Left lung (tissue), 10 donors: ENCODE results near the gene SIVA1. TPM values are rescaled to one million over a fixed set of nuclear protein-coding genes. Genes with fewer than 3 reads are reported as not detected.
A peak's percentile ranks its signal among the peaks of the same experiment; 100 is the strongest.

ENCODE experiments used
- ATAC-seq: fragments of 200-7000 bp; cut with Tn5 transposase; one replicate; pipeline ENCODE4 v1.9.1; 2020; ENCODE audit warnings: moderate library complexity
- DNase-seq, 4 donors: peaks; one replicate each; pipeline ENCODE4 v3.0.0-alpha.2; 2013 to 2020
- H3K27ac ChIP-seq, 2 donors: fragments of 200-600 bp; sonication (generic) in 1 of 2; one replicate each; pipeline versions ENCODE4 v1.5.0 to v1.8.0; 2020 to 2021
- H3K27me3 ChIP-seq, 2 donors: fragments of 200-600 bp; sonication (generic) in 1 of 2; one replicate each; pipeline versions ENCODE4 v1.5.0 to v1.8.0; 2020 to 2021
- H3K36me3 ChIP-seq, 2 donors: fragments of 200-600 bp; sonication (generic) in 1 of 2; one replicate each; pipeline versions ENCODE4 v1.5.0 to v1.8.0; 2020 to 2021
- H3K4me1 ChIP-seq, 2 donors: fragments of 200-600 bp; one replicate each; pipeline ENCODE4 v1.8.0; 2021
- H3K4me3 ChIP-seq, 2 donors: fragments of 200-600 bp; sonication (generic) in 1 of 2; one replicate each; pipeline versions ENCODE4 v1.5.0 to v1.8.0; 2020 to 2021; ENCODE audit warnings: mild to moderate bottlenecking in 1 of 2
- H3K9me3 ChIP-seq, 2 donors: fragments of 200-600 bp; sonication (generic) in 1 of 2; one replicate each; pipeline versions ENCODE4 v1.5.0 to v1.8.0; 2020 to 2021
- CTCF ChIP-seq, 2 donors: fragments of 200-600 bp; sonication (generic) in 1 of 2; IDR thresholded peaks; one replicate each; pipeline versions ENCODE4 v1.5.0 to v1.8.0; 2021; ENCODE audit warnings: antibody characterized with exemption in 2 of 2
- intact Hi-C, 2 donors: fragments of 100-400 bp; cut with DNase I; formaldehyde crosslinking; loops; one replicate each; pipeline versions ENCODE4 v1.11.2 to v1.14.2; 2022
- polyA plus RNA-seq, 6 donors: library from polyadenylated mRNA; unstranded; fragments of 120-200 nt; gene quantifications; one replicate each; pipeline ENCODE4 v1.2.1, GENCODE V29; 2013; ENCODE audit not compliant: insufficient read length in 6 of 6
- total RNA-seq, 2 donors: library from RNA; stranded (reverse); fragmentation: NEBNext Ultra II Directional; extraction: Animal tissue kit (Norgen Biotek cat#: 25700); gene quantifications; one replicate each; pipeline ENCODE4 v1.2.1, GENCODE V29; 2021
- donor health status: DM: no; HTN: yes; CAD: no.
- donor health status: DM: no; HTN: no; CAD: no.

Gene SIVA1
- total and polyA plus RNA-seq, 8 donors, result 54.4 to 88.4 (median 72.0) TPM

- peaks cover 3 to 13% of the 10 kb centered on the region in 2 donors for H3K4me1 ChIP-seq
- H3K36me3 ChIP-seq, result peaks cover 0 to 57% of the 10 kb centered on the region in 2 donors
- ATAC-seq (no peak), DNase-seq (no peak)
- H3K4me3 ChIP-seq, result no peak overlapping the region
- H3K27me3 ChIP-seq, result no peaks in the 10 kb centered on the region
- H3K9me3 ChIP-seq, result no peaks in the 10 kb centered on the region
- intact Hi-C loops, result no loop called here
- TF ChIP-seq CTCF (IDR thresholded peaks at IDR 0.05), result no peak
- H3K27ac ChIP-seq, result no peak overlapping the region
These were observed 34.1 kb upstream of the SIVA1 start for GRCh38 chr14:104718871-104719270.

- H3K36me3 ChIP-seq, result peaks cover 0 to 52% of the 10 kb centered on the region in 2 donors
- no peak for TF ChIP-seq CTCF (IDR thresholded peaks at IDR 0.05)
- DNase-seq (no peak), ATAC-seq (no peak)
- H3K27me3 ChIP-seq, result no peaks in the 10 kb centered on the region
- H3K9me3 ChIP-seq, result no peaks in the 10 kb centered on the region
- intact Hi-C loops, result no loop called here
- no peak overlapping the region for H3K27ac ChIP-seq
- H3K4me3 ChIP-seq, result no peak overlapping the region
- peaks cover 3 to 15% of the 10 kb centered on the region in 2 donors for H3K4me1 ChIP-seq
These were observed 33.6 kb upstream of the SIVA1 start for GRCh38 chr14:104719343-104719742.

GRCh38 chr14:104721505-104722431 lies 31.2 kb upstream of the SIVA1 start:
- H3K27me3 ChIP-seq, result peaks cover 0 to 8% of the 10 kb centered on the region in 2 donors
- no peak overlapping the region for H3K27ac ChIP-seq
- no peak overlapping the region for H3K4me3 ChIP-seq
- DNase-seq (no peak), ATAC-seq (no peak)
- H3K4me1 ChIP-seq, result peaks cover 9 to 28% of the 10 kb centered on the region in 2 donors
- TF ChIP-seq CTCF (IDR thresholded peaks at IDR 0.05), result no peak
- intact Hi-C loops, result no loop called here
- peaks cover 0 to 28% of the 10 kb centered on the region in 2 donors for H3K36me3 ChIP-seq
- H3K9me3 ChIP-seq, result no peaks in the 10 kb centered on the region

- intact Hi-C loops, result no loop called here
- Histone ChIP-seq H3K4me1 (peaks cover 9 to 28% of the 10 kb centered on the region in 2 donors), H3K27ac (no peak overlapping the region), H3K4me3 (peak overlapping the region; percentile 53 to 81), H3K27me3 (peaks cover 0 to 8% of the 10 kb centered on the region in 2 donors), H3K36me3 (peaks cover 0 to 19% of the 10 kb centered on the region in 2 donors), H3K9me3 (no peaks in the 10 kb centered on the region)
- no peak for ATAC-seq
- TF ChIP-seq CTCF (IDR thresholded peaks at IDR 0.05), result no peak
- DNase-seq, result no peak
These were observed 29.9 kb upstream of the SIVA1 start for GRCh38 chr14:104722938-104723650.
